GM19328 (cell line): ENCODE measurements around the gene STRN4.
"Not testable (repeated sequence)": the region's sequence is repeated elsewhere in the genome, so short reads cannot be mapped to it uniquely, and the experiment has no call there.

ENCODE experiments used
- ATAC-seq: cut with Tn5 transposase; IDR thresholded peaks from one replicate; pipeline ENCODE4 v1.9.1; 2021; ENCODE audit warnings: mild to moderate bottlenecking, moderate library complexity; ENCODE audit not compliant: unreplicated experiment

STRN4 gene

GRCh38 chr19:46773018-46773399 lies 26.8 kb upstream of the STRN4 start:
- ATAC-seq = no peak

GRCh38 chr19:46772170-46773017 lies 26.1 kb upstream of the STRN4 start:
- ATAC-seq = no peak

- not testable (repeated sequence) for ATAC-seq
Observed at GRCh38 chr19:46768746-46769145, 22.5 kb upstream of the STRN4 start.

GRCh38 chr19:46766569-46767317 lies 20.5 kb upstream of the STRN4 start:
- no peak for ATAC-seq

- ATAC-seq = no peak
Observed at GRCh38 chr19:46764817-46765291, 18.6 kb upstream of the STRN4 start.

- ATAC-seq = no peak
Observed at GRCh38 chr19:46762245-46762890, 16.1 kb upstream of the STRN4 start.

- no peak for ATAC-seq
Observed at GRCh38 chr19:46761418-46761831, 15.2 kb upstream of the STRN4 start.

- not testable (repeated sequence) for ATAC-seq
Observed at GRCh38 chr19:46760897-46761296, 14.6 kb upstream of the STRN4 start.

- no peak for ATAC-seq
Observed at GRCh38 chr19:46760363-46760762, 14.1 kb upstream of the STRN4 start.

- ATAC-seq = no peak
Observed at GRCh38 chr19:46759817-46760333, 13.6 kb upstream of the STRN4 start.

- ATAC-seq = no peak
Observed at GRCh38 chr19:46759206-46759605, 13.0 kb upstream of the STRN4 start.

GRCh38 chr19:46756544-46756888 lies 10.3 kb upstream of the STRN4 start:
- ATAC-seq = no peak

- ATAC-seq = no peak
Observed at GRCh38 chr19:46755853-46756543, 9.7 kb upstream of the STRN4 start.

GRCh38 chr19:46755077-46755852 lies 9.0 kb upstream of the STRN4 start:
- no peak for ATAC-seq

- ATAC-seq = no peak
Observed at GRCh38 chr19:46753420-46754155, 7.3 kb upstream of the STRN4 start.

GRCh38 chr19:46748325-46749109 lies 2.3 kb upstream of the STRN4 start:
- ATAC-seq = no peak

GRCh38 chr19:46745521-46746280 lies 549 bp downstream of the STRN4 start, which contains the start of gene FKRP:
Gene FKRP, plus strand, starts transcription at chr19:46746057. Its CDS starts 9,394 bp downstream, at chr19:46755451.
- ATAC-seq = no peak

GRCh38 chr19:46745030-46745429 lies 1.2 kb downstream of the STRN4 start:
- no peak for ATAC-seq
